Myocyte (in vitro differentiated cells): ENCODE measurements around the gene AUTS2. TPM values are rescaled to one million over a fixed set of nuclear protein-coding genes. Genes with fewer than 3 reads are reported as not detected.

Source experiments
- DNase-seq: peaks from one replicate; pipeline ENCODE4 v3.0.0-alpha.2; 2012; ENCODE audit warnings: low read depth
- total RNA-seq: library from RNA; depleted of rRNA; stranded (reverse); fragments of >200 nt; gene quantifications from 2 replicates; pipeline ENCODE4 v1.2.3, GENCODE V29; 2014

The AUTS2 gene
- total RNA-seq, 1 donor from 2014 or later, result 4.4 TPM

DNA sequence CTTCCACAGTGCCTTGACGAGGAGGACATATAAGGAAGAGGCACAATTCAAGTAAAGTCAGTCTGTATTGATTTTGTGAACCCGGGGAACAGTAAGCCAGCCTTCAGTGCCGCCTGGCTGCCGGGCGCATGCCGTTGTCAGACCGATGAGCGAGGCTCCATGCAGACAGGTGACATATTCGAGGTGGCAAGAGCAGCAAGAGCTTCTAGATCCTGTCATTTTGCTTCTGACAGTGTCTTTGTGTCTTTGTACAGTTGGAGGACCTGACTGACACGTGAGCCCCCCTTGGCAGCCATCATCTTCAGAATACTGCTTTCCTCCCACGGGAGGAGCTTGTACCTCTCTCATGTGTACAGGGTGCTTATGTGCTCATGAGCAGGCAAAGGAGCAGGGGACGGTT lies 1146.2 kb downstream of the AUTS2 start:
- no peak for DNase-seq

DNA sequence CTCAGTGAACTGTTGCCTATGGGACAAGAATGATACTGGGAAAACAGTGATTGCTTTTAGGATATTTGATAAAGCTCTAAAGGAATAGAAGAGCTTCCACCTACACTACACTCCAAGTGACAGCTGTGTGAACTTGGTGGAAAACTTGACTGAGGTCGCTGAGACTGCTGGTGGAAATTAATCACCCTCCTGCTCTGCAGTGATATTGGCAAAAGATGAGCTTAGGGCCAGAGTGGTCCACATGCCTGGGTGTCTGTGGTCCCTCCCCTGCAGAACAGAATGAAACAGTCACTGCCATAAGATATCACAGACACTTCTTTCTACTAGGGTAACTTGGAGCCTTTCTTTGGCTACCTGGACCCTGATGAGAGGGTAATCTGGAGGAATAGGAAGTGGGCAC lies 1151.6 kb downstream of the AUTS2 start:
- DNase-seq, result peak; percentile 61

DNA sequence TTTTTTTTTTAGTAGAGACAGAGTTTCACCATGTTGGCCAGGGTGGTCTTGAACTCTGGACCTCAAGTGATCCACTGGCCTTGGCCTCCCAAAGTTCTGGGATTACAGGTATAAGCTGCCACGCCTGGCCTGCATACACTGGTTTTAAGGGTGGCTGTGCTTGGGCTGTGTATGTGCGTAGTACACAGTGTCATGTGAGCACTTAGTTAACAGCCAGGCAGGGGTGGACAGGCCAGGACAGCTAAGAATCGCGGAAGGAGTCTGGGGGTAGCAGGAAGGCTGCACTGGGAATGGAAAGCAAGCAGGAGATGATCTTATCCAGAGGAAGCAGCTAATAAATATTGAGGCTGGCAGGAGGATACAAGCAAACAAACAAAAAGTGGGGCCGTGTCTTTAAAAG lies 1153.6 kb downstream of the AUTS2 start:
- no peak for DNase-seq

DNA sequence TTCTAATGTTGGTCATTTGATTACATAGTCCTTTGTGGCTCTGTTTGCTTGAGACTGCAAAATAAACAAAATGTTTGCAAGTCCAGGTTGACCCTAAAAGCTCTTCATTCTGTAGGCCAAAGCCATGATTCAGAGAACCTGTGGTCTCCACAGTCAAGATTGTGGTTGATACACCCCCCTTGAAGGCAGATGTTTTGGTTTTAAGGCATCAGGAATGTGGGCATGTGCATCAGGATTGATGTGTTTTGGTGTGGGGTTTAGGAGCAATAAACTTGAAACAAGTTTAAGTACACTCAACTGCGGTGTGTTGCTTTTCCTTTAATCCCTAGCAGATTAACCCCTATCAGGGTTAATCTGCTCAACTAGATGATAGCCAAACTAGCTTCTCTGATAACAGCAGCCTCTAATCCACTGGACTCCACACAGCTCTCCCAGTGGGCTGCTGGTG lies 1154.5 kb downstream of the AUTS2 start:
- DNase-seq, result peak; percentile 86

DNA sequence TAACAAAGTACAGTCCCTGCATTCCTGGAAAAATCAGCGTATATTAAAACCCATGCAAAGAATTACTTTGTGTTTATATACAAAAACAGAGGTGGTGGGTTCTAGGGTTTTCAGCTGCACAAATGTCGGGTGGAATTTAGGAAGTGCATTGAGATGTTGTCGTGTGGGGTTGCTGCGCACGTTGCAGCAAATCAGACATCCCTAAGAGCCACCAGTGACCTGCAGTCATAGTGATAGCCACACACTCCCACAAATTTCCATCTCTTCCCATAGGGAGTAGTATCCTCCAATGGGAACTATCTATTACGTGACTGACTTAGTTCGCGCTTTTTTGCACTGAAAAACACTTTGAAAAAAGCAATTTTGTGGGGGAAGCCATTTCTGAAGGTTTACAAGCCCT lies 1158.5 kb downstream of the AUTS2 start:
- no peak for DNase-seq

DNA sequence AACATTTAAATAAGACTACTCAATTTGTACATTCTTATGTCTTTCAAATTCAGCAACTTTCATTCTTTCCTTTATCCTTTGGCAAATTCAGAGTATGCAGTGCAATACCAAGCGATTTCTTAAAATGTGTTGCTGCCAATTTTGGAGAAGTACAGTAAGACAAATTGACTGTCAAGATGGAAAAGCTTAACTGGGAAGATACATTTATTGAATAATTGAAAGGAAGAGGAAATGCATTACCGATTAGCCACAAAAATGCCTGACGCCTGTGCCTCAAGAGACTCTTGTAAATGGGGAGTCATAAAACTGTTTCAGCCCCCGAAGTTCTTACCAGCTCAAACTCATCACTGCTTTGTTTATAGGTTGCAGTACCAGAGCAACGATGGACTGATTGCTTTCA lies 1160.4 kb downstream of the AUTS2 start:
- DNase-seq, result no peak

DNA sequence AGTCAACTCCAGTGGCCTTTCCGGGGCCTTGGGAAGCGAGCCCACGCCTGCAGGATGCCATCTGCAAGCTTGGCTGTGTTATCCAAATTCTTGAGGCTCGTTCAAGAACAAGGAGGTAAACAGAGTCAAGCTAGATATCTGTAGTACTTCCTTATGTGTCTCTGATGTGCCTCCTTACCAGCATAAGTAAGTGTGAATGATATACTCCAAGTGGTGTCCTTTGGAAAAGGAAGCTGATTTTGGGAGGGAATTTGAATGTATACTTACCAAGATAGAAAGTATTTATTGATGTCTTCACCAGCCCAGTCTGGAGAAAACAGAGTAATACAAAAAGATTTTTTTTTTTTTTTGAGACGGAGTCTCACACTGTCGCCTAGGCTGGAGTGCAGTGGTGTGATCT lies 1161.4 kb downstream of the AUTS2 start:
- DNase-seq, result no peak

DNA sequence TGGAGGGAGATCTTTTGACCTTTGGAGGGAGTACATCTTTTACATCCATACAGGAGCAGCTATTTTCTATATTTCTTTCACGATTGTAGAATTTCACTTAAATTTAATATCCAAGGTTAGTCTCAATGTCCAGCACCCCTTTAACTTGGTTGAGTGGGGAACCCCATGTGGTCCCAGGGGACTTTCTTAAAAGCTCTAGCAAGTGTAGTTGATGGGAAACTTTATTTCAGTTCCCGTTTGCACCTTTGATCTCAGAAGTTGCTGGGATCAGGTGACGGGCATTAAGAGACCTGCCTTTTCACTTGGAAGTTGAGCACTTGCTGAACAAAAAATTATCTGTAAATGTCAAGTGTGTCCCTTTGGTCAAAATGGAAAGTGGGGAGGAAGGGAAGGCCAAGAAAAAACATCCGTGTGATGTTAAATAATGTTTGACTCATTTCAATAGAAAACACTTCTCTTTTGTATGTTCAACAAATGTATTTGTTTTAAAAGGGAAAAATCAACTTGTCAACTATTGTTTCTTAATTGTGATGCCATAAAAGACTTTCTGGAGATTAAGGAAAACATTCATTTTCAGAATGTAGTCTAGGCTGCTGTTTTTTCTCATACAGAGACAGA lies 1163.5 kb downstream of the AUTS2 start:
- DNase-seq, result no peak

DNA sequence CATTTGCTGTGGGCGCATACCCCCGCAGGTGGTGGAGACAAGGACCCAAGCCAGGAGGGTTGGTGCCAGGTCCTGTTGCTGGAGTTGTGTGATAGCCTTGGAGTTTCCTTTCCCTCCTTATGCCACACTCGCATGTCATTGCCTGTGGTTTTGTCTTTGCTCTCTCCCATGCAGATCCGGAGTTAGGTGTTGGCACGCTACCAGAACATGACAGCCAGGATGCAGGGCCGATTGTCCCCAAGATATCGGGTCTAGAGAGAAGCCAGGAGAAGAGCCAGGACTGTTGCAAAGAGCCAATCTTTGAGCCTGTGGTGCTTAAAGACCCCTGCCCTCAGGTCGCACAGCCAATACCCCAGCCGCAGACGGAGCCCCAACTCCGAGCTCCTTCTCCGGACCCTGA lies 1164.4 kb downstream of the AUTS2 start:
- DNase-seq, result no peak

DNA sequence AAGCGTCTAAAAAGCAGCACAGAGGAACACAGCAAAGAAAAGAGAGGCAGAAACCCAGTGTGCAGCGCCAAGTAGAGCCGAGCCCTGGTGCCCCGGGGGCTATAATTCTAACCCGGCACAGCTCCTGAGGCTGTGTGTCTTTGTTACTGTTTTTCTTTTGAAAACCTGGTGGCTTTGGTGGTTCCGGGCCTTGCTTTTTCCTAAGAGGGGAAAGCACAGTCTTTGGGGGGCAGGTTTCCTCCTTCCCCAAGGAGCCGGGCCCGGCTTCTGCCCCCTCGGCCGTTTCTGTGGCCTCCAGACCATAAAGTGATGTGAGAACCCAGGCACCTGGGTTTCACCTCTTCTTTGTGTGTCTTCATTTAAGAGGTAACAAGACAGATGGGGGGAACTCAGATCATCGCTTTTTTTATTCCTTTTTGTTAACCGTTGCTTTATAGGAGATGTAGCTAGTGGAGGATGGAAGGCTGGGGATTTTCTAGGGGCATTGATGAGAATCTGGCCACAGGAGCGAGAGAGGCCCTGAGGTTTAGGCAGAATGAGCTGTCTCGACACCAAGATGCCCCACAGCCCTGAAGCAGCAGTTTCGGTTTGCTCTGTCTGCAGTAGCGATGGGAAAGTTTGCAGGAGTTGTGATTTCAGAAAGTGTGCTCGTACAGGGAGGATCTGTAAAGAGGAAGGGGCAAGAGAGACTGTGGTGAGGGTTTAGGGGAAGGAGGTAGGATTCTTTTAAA lies 1165.9 kb downstream of the AUTS2 start:
- no peak for DNase-seq

DNA sequence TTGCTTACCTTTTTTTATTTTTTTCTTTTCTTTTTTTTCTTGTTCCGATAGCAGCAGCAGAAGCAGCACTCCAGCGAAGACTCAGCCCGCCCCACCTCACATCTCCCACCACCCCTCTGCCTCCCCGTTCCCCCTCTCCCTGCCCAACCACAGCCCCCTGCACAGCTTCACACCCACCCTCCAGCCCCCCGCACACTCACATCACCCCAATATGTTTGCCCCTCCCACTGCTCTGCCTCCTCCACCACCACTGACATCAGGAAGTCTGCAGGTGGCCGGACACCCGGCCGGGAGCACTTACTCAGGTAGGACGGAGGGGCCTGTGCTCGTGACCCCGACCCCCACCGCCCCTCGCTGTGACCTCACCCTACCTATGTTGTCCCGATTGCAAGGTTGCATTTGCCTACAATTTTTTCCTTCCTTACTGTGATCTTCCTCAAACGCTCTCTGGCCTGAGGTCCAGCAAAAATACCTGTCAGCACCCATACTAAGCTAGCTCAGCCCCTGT lies 1166.5 kb downstream of the AUTS2 start:
- no peak for DNase-seq

DNA sequence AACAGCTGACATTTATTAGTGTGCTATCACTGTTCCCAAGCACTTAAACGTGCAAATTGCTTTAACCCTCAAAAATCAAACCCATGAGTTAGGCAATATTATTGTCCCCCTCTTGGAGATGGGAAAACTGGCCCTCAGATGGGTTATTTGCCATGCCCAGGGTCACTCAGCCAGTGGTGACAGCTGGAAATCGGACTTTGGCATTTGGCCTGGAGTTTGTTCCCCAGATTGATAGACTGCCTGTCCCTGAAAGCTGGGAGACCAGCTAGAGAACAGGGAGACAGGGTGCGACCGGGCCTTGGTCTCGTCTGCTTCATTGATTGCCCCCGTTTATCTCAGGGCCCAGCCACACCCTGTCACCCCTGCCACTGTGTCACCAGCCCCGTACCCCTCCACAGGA lies 1167.4 kb downstream of the AUTS2 start:
- no peak for DNase-seq

DNA sequence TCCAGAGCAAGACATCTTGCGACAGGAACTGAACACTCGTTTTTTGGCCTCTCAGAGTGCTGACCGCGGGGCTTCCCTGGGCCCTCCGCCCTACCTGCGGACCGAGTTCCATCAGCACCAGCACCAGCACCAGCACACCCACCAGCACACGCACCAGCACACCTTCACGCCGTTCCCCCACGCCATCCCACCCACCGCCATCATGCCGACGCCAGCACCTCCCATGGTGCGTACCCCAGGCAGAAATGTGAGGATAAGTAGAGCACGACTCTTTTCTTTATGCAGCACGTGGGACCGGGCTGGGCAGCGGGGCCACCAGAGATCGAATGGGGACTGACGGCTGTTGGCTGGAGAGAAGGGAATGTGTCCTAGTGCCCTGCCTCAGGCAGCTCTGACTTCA lies 1167.8 kb downstream of the AUTS2 start:
- no peak for DNase-seq

DNA sequence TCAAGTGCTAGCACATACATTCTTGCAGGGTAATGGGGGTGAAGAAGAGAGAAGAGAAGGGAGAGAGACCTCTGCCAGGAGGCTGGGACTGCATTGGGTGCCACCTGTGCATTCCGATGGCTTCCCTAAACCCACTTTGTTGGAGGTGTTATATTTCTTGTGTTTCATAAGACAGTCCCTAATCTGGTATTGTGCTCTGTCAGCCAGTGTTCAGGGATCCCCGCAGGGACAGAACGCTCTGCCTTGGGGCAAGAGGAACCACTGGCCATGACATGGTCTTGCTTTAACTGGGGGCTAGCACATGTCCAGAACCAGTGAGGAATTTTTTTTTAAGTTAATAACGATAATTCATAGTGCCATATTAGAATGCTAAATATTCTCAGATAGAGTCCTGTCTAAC lies 1168.4 kb downstream of the AUTS2 start:
- DNase-seq, result peak; percentile 42

DNA sequence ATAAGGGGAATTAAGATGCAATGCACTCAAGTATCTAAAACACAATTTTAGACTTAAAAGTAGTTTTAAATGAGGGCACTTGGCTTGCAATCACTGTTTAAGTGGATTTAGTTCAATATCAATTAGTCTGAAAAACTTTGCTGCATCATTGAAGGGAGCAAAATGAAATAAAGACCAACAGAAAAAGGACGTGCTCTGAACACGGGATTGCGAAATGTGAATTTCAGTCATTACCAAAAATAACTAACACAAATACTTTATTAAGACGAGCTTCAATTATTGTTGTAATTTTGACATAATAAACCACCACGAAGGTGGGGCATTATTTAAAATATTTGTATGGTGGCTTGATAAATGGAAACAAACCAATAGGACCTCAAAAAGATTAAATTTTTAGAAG lies 1171.9 kb downstream of the AUTS2 start:
- no peak for DNase-seq

DNA sequence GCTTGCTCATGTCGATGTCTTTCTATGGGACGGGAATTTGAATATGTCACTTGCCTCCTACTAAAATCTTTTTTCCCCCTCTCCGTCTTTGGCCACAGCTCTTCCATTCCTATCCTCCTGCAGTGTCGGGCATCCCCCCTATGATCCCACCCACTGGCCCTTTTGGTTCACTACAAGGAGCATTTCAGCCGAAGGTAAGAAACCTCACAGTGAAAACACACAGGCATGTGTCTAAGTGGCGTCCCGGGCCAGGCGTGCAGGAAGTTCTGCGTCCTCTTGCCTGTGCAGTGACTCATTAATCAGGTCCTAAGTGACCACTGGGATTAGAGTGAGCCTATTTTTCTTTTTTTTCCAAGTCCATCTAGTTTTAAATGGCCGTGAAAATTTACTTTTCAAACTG lies 1173.2 kb downstream of the AUTS2 start:
- no peak for DNase-seq

DNA sequence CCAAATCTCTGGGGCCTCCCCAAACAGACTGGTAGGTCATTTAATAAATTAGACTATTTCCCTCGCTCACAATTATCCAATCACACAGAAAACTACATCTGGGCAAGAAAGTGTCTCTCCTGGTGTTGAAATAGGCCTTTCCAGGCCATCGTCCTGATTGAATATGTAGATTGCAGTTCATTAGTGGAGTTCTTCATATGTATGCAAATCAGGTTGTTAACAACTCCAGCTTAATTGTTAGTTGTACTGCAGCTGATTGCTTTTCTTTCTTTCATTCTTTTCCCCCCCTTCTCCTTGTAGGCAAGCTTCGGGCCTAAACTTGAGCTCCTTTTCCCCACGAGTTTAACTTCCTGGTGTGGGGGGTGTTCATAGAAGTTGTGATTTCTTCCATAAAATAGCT lies 1174.6 kb downstream of the AUTS2 start:
- DNase-seq, result no peak

DNA sequence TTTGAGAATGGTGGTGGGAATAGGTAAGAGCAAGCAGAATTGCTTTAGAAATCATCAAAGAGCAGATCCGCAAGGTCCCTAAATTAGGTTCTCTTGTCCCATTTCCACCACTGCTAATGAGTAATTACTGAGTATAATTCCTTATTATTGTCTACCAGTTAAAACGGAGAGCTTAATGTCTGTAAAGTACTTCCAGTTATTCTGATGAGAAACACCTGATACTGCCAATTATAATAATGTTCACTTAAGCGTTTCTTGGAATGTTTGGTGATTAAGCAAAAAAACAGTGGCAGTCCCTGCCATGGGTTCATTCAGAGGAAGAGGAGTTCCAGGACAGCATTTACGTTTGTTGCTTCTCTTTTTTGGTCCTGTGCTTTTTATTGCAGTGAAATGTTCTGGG lies 1175.1 kb downstream of the AUTS2 start:
- no peak for DNase-seq

DNA sequence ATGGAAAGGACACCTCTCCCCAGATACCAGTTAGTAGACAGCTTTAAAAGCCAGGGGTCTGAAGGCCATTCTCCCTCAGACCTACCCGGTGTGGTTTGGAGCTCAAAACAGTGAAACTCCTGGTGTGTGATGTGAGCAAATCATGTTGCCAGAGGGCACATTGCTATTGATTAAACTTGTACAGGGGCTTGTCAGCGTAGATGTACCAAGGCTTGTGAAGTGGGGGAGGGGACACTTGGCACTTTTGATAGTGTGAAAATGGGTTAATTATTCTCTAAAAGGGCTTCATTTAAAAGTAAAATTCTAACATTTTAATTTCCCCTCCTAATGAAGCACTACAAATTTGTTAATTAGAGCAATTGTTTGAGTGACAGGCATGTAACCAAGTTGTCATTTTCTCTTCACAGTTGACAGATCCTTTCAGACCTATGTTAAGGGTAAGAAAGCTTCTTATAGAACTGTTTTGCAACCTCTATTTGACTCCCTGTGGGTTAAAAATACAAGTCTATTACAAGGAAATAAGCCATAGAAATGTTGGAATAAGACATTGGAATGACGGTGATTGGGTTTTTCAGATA lies 1176.8 kb downstream of the AUTS2 start:
- DNase-seq, result no peak

DNA sequence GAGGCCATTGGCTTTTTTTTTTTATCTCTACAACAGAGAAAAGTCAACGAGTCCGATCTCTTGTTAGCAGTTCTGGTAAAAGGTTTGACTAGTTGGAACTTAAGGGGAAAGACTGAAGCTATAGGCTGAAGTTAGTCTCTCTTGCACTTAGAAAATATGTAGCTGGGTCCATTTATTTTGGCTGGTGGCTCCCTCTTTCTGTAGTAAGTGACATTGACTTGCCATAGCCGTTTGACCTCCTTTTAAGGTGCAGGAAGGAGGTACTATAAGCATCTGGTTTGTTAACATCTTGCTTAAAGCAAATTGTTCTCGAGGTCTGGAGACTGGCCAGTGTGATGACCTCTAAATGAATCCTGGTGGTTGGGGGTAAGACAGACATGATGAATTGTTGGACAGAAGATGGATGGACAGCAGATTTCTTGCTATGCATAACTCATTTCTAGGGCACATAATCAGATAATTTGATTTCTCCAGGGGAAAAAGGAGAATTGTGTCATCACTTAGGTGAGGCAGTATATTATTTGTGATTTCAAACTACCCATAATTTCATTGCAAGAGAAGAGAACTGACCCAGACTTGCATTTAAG lies 1177.4 kb downstream of the AUTS2 start:
- peak; percentile 41 for DNase-seq

DNA sequence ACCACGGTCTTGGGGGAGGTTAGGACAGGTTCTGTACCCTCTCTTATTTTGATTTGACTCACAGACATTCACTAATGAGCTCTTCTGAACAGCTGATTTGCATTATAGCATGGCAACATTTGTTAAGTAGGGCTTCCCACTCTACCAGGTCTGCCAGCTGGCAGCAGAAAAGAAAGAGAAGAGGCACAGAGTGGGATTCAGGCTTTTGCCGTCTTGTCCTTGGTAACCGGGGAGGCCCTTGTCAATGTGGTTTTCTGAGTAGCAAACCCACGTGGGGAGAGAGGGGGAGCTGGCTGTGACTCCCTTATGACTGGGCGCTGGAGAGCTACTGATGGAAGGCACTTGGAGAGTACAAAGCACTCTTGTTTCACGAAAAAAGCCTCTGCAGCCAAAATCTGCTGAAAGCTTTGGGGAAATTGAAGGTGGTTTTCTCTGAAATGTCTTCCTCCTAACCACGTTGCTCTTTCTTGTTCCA lies 1178.4 kb downstream of the AUTS2 start:
- DNase-seq, result peak; percentile 51

DNA sequence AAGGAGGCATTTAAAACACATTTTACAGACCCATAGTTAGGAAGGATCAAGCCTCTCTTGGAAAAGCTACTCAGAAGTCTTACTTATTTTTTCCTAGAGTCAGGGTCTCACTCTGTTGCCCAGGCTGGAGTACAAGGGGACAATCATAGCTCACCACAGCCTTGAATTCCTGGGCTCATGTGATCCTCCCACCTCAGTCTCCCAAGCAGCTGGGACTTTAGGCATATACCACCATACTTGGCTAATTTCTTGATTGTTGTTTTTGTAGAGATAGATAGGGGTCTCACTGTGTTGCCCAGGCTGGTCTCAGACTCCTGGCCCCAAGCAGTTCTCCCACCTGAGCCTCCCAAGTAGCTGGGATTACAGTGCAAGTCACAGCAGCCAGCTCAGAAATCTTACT lies 1179.0 kb downstream of the AUTS2 start:
- no peak for DNase-seq
